NB4 (cell line): ENCODE results near the gene PSD.

Experiments
- DNase-seq: peaks from one replicate; pipeline ENCODE4 v3.0.0; 2010; ENCODE audit warnings: low read depth
- H3K4me3 ChIP-seq: one replicate; pipeline ENCODE4 v1.5.1; 2011; ENCODE audit warnings: mild to moderate bottlenecking, low read depth, low read length, moderate library complexity
- MYC ChIP-seq: IDR thresholded peaks from 2 replicates; pipeline ENCODE4 v1.6.1; 2011; ENCODE audit warnings: low read depth, low read length
- POLR2A ChIP-seq: IDR thresholded peaks from 2 replicates; pipeline ENCODE4 v1.6.1; 2011; ENCODE audit warnings: mild to moderate bottlenecking; ENCODE audit not compliant: insufficient read length; ENCODE audit errors: extremely low read depth
- TF ChIP-seq, protein P1 (sequence below): IDR thresholded peaks from one replicate; pipeline ENCODE4 v1.5.1; 2012; ENCODE audit warnings: low read depth, low read length
- TF ChIP-seq, protein P2 (sequence below): IDR thresholded peaks from 2 replicates; pipeline ENCODE4 v1.6.1; 2011; ENCODE audit warnings: low read depth, low read length

Gene PSD

DNA sequence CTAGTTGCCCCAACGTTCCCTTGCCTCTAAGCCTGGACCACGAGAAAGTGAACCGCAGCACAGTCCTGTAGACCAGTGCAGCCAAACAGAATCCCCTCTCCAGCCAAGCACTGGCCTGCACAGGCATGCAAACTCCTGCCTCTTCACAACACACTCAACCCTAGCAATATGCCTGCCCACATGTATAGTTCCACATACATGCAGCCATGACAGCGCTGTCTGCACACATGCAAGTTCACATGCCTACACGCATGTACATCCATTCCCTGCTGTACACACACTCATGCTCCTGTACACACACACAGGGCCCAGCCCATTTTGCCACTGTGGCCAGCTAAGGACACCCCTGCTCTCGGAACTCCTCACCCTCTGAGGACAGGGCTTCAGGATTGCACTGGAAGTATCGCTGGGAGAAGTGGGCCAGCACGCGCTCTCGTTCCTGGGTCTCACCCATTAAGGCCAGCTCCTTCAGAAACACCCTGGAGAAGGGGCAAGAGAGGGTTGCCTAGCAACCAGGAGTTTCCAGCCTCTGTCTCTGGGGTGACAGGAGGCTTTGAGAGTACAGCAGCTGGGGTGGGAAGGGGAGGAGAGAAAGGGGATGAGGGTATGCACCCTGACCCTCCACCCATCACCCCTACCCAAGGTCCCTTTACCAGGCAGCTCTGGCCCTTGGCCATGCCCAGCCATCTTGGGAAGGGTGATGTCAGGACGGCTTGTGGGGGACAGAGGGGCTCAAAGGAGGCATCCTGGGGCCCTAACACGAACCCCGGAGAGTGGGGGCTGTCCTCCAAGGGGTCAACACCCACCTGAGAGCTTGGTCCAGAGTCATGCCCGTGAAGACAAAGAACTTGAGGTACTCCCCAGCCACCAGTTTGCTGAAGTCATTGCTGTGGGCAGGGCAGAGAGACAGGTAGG is 7.0 kb downstream of the PSD start:
- no peak overlapping the region for H3K4me3 ChIP-seq
- DNase-seq: no peak
- TF ChIP-seq, protein P1, sequence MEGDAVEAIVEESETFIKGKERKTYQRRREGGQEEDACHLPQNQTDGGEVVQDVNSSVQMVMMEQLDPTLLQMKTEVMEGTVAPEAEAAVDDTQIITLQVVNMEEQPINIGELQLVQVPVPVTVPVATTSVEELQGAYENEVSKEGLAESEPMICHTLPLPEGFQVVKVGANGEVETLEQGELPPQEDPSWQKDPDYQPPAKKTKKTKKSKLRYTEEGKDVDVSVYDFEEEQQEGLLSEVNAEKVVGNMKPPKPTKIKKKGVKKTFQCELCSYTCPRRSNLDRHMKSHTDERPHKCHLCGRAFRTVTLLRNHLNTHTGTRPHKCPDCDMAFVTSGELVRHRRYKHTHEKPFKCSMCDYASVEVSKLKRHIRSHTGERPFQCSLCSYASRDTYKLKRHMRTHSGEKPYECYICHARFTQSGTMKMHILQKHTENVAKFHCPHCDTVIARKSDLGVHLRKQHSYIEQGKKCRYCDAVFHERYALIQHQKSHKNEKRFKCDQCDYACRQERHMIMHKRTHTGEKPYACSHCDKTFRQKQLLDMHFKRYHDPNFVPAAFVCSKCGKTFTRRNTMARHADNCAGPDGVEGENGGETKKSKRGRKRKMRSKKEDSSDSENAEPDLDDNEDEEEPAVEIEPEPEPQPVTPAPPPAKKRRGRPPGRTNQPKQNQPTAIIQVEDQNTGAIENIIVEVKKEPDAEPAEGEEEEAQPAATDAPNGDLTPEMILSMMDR: no peak
- no peak for TF ChIP-seq MYC
- TF ChIP-seq POLR2A: no peak
- TF ChIP-seq, protein P2, sequence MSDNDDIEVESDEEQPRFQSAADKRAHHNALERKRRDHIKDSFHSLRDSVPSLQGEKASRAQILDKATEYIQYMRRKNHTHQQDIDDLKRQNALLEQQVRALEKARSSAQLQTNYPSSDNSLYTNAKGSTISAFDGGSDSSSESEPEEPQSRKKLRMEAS: no peak

DNA sequence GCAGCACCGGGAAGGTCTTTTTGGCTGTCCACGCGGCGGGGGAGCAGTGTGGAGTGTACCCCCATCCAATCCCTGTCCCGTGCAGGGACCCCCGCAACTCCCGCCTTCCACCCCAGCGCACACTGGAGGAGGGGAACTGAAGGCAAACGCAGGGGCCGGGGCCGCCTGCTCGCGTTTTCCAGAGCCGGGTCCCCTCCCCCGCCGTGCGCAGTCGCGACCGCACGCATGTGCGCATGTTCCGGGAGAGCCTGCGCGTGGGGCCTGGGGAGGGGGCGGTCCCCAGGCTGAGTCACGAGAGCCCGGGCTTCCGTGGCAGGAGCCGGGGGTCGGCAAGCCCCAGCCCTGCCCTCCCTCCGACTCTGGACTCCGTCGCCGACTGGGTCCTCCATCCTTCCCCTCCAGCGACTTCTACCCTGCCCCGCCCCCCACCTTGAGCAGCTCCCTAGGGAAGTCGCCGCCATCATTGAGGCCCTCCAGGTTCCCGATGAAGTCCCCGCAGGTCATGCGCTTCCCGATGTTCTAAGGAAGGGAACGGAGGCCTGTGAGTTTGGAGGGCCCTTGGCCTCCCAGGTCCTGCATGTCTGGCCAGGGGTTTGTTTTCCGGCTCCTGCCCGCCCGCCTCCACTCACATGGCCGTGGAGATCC is 8.0 kb downstream of the PSD start:
- TF ChIP-seq, protein P1: no peak
- TF ChIP-seq MYC (no peak), POLR2A (no peak)
- TF ChIP-seq, protein P2: no peak
- no peak overlapping the region for H3K4me3 ChIP-seq
- no peak for DNase-seq

DNA sequence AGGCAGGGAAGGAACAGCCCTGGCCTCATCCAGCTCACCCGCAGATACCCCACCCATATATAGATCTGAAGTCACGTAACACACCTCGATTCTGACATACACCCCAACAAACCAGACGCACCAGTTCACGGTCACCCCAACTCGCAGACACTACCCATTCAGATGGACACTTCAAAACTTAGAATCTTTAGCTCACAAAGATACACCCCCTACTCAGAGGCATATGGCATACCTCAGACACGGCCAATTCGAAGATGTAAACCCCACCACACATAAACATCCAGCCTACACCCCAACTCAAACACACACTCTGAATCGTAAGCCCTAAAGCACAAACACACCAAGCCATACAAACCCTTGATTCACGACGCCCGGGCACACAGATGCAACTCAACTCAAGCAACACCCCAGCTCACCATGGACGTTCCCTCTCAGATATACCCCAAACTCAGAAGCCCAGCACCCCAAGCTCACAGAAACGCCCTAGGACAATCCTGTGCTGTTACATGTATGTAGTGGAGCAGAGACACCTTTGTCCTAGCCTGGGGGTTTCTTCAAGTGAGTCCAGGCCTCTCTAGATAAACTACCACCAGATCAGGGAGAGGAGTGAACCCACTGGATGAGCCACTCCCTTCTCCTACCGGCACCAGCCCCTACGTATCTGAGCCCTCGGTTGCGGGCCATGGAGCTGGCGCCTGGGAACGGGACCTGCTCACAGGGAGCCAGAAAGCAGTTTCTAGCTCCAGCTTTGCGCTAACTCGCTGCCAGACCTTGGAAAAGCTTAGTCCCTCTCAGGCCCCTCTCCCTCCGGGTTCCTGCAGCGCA is 8.8 kb downstream of the PSD start:
- TF ChIP-seq MYC (no peak), POLR2A (no peak)
- TF ChIP-seq, protein P1: no peak
- TF ChIP-seq, protein P2: no peak
- H3K4me3 ChIP-seq: no peak overlapping the region
- DNase-seq: no peak

DNA sequence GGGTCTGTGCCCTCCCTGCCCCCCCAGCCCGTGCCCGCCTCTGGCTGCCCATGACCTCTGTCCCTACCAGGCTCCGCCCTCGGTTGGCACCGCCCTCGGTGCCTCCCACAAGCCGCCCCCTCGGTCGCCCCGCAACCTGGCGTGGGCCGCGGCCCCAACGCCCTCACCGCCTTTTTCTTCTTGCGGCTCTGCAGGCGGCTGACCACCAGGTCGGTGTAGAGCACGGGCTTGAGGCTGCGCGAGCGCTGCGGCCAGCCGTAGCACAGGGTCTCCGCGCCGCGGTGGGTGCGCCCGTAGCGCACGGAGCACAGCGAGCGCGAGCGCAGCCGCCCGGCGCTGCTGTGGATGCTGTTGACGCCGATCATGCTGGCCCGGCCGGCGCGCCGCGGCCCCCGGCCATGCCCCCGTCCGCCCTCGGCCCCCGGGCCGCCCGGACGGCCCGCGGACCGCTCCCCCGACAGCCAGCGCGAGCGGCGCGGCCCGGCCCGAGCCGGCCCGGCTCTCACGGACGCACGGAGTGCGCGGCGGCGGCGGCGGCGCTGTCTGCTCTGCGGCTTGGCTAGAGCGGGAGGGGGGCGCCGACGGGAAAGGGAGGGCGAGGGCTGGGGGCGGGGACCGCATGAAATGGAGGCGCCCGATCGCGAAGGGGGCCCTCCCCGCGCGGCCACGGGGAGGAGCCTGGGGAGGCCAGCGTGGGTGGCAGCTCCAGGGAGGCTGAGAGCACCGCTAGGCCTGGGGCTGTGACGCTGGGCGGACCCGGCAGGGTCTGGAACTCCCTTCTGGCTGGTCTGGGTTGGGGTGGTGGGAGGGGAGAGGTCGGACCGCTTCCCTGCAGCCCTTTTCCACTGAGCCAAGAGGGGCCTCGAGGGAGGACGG is 9.6 kb downstream of the PSD start:
- DNase-seq: no peak
- no peak overlapping the region for H3K4me3 ChIP-seq
- TF ChIP-seq POLR2A (no peak), MYC (no peak)
- TF ChIP-seq, protein P1: no peak
- TF ChIP-seq, protein P2: no peak
